Stimulated activated effector memory CD8-positive, alpha-beta T cell treated with anti-CD3 and anti-CD28 coated beads, Interleukin-12 subunit alpha, Interleukin-12 subunit beta, amount 100 ng/mL, for 72 hours (primary cell): Measurements from ENCODE around the gene MYL4.
"Not testable (repeated sequence)": the region's sequence is repeated elsewhere in the genome, so short reads cannot be mapped to it uniquely, and the experiment has no call there.

Experiments used
- ATAC-seq: fragments of 150-1000 bp; cut with Tn5 transposase; 2 replicates; pipeline ENCODE4 v1.10.0; 2021
- DNase-seq, 2 donors: peaks; one replicate each; pipeline ENCODE4 v3.0.0; 2021 to 2022; ENCODE audit warnings: low spot score in 2 of 2
- H3K27ac Mint-ChIP-seq: one replicate; pipeline ENCODE4 v1.8.0; 2022; ENCODE audit warnings: mild to moderate bottlenecking, mixed read lengths
- H3K36me3 Mint-ChIP-seq: one replicate; pipeline ENCODE4 v1.8.0; 2022; ENCODE audit warnings: mild to moderate bottlenecking, mixed read lengths
- H3K4me1 Mint-ChIP-seq: one replicate; pipeline ENCODE4 v1.8.0; 2022; ENCODE audit warnings: mixed read lengths
- H3K4me3 Mint-ChIP-seq: one replicate; pipeline ENCODE4 v1.8.0; 2022; ENCODE audit warnings: mild to moderate bottlenecking, mixed read lengths
- H3K9me3 Mint-ChIP-seq: one replicate; pipeline ENCODE4 v1.8.0; 2022; ENCODE audit warnings: mixed read lengths

The MYL4 gene

GRCh38 chr17:47223460-47223859, 14.3 kb downstream of the MYL4 start:
- peaks cover 42% of the 10 kb centered on the region for H3K4me1 Mint-ChIP-seq
- no peaks in the 10 kb centered on the region for H3K9me3 Mint-ChIP-seq
- no peak overlapping the region for H3K4me3 Mint-ChIP-seq
- ATAC-seq (no peak), DNase-seq (no peak)
- H3K27ac Mint-ChIP-seq, result peak overlapping the region; percentile 3
- H3K36me3 Mint-ChIP-seq, result no peaks in the 10 kb centered on the region

GRCh38 chr17:47224077-47224476, 14.9 kb downstream of the MYL4 start:
- DNase-seq, H3K4me3 Mint-ChIP-seq, H3K36me3 Mint-ChIP-seq, ATAC-seq, H3K27ac Mint-ChIP-seq, H3K9me3 Mint-ChIP-seq: not testable (repeated sequence)
- peaks cover 38% of the 10 kb centered on the region for H3K4me1 Mint-ChIP-seq

GRCh38 chr17:47224966-47225365, 15.8 kb downstream of the MYL4 start:
- no peaks in the 10 kb centered on the region for H3K9me3 Mint-ChIP-seq
- H3K4me1 Mint-ChIP-seq, result peaks cover 37% of the 10 kb centered on the region
- H3K27ac Mint-ChIP-seq, result no peak overlapping the region
- no peak overlapping the region for H3K4me3 Mint-ChIP-seq
- ATAC-seq (no peak), DNase-seq (no peak)
- H3K36me3 Mint-ChIP-seq, result no peaks in the 10 kb centered on the region

- no peak overlapping the region for H3K4me3 Mint-ChIP-seq
- no peak overlapping the region for H3K27ac Mint-ChIP-seq
- peaks cover 37% of the 10 kb centered on the region for H3K4me1 Mint-ChIP-seq
- DNase-seq (no peak), ATAC-seq (no peak)
- no peaks in the 10 kb centered on the region for H3K36me3 Mint-ChIP-seq
- no peaks in the 10 kb centered on the region for H3K9me3 Mint-ChIP-seq
Observed at GRCh38 chr17:47225436-47225858, 16.3 kb downstream of the MYL4 start.

- Mint-ChIP-seq H3K36me3 (no peaks in the 10 kb centered on the region), H3K4me1 (peaks cover 37% of the 10 kb centered on the region), H3K4me3 (no peak overlapping the region), H3K27ac (no peak overlapping the region), H3K9me3 (no peaks in the 10 kb centered on the region)
- no peak for DNase-seq
- no peak for ATAC-seq
Observed at GRCh38 chr17:47225911-47226688, 17.0 kb downstream of the MYL4 start.

- ATAC-seq (no peak), DNase-seq (no peak)
- H3K27ac Mint-ChIP-seq, result no peak overlapping the region
- no peaks in the 10 kb centered on the region for H3K36me3 Mint-ChIP-seq
- no peak overlapping the region for H3K4me3 Mint-ChIP-seq
- H3K4me1 Mint-ChIP-seq, result peaks cover 23% of the 10 kb centered on the region
- no peaks in the 10 kb centered on the region for H3K9me3 Mint-ChIP-seq
Observed at GRCh38 chr17:47227862-47228261, 18.7 kb downstream of the MYL4 start.

GRCh38 chr17:47229535-47230443, 20.6 kb downstream of the MYL4 start:
- Mint-ChIP-seq H3K4me3 (peak overlapping the region; percentile 53), H3K4me1 (peaks cover 17% of the 10 kb centered on the region), H3K27ac (peak overlapping the region; percentile 75), H3K9me3 (no peaks in the 10 kb centered on the region), H3K36me3 (no peaks in the 10 kb centered on the region)
- ATAC-seq (peak; percentile 88), DNase-seq (peak; percentile 49 to 78)

GRCh38 chr17:47230864-47231263, 21.7 kb downstream of the MYL4 start:
- H3K36me3 Mint-ChIP-seq, result no peaks in the 10 kb centered on the region
- ATAC-seq (no peak), DNase-seq (no peak)
- no peaks in the 10 kb centered on the region for H3K9me3 Mint-ChIP-seq
- H3K4me1 Mint-ChIP-seq, result peaks cover 17% of the 10 kb centered on the region
- no peak overlapping the region for H3K4me3 Mint-ChIP-seq
- no peak overlapping the region for H3K27ac Mint-ChIP-seq

- DNase-seq (no peak), ATAC-seq (no peak)
- H3K27ac Mint-ChIP-seq, result no peak overlapping the region
- no peak overlapping the region for H3K4me3 Mint-ChIP-seq
- H3K36me3 Mint-ChIP-seq, result no peaks in the 10 kb centered on the region
- H3K4me1 Mint-ChIP-seq, result peaks cover 17% of the 10 kb centered on the region
- H3K9me3 Mint-ChIP-seq, result no peaks in the 10 kb centered on the region
Observed at GRCh38 chr17:47231334-47231733, 22.2 kb downstream of the MYL4 start.

- Mint-ChIP-seq H3K4me1 (peaks cover 17% of the 10 kb centered on the region), H3K36me3 (no peaks in the 10 kb centered on the region), H3K9me3 (no peaks in the 10 kb centered on the region), H3K4me3 (no peak overlapping the region), H3K27ac (no peak overlapping the region)
- ATAC-seq (no peak), DNase-seq (no peak)
Observed at GRCh38 chr17:47231866-47232265, 22.7 kb downstream of the MYL4 start.

- peaks cover 17% of the 10 kb centered on the region for H3K4me1 Mint-ChIP-seq
- ATAC-seq, result no peak
- H3K9me3 Mint-ChIP-seq, result no peaks in the 10 kb centered on the region
- H3K27ac Mint-ChIP-seq, result no peak overlapping the region
- no peak for DNase-seq
- H3K36me3 Mint-ChIP-seq, result no peaks in the 10 kb centered on the region
- H3K4me3 Mint-ChIP-seq, result no peak overlapping the region
Observed at GRCh38 chr17:47232465-47232864, 23.3 kb downstream of the MYL4 start.

- ATAC-seq (no peak), DNase-seq (no peak)
- Mint-ChIP-seq H3K4me1 (peaks cover 17% of the 10 kb centered on the region), H3K9me3 (no peaks in the 10 kb centered on the region), H3K4me3 (no peak overlapping the region), H3K27ac (no peak overlapping the region), H3K36me3 (no peaks in the 10 kb centered on the region)
Observed at GRCh38 chr17:47235506-47235905, 26.4 kb downstream of the MYL4 start.

- no peak overlapping the region for H3K4me3 Mint-ChIP-seq
- peaks cover 15% of the 10 kb centered on the region for H3K4me1 Mint-ChIP-seq
- no peak for DNase-seq
- H3K36me3 Mint-ChIP-seq, result no peaks in the 10 kb centered on the region
- no peaks in the 10 kb centered on the region for H3K9me3 Mint-ChIP-seq
- no peak overlapping the region for H3K27ac Mint-ChIP-seq
- no peak for ATAC-seq
Observed at GRCh38 chr17:47235923-47236322, 26.8 kb downstream of the MYL4 start.

GRCh38 chr17:47237841-47238240, 28.7 kb downstream of the MYL4 start:
- DNase-seq (no peak), ATAC-seq (no peak)
- H3K4me1 Mint-ChIP-seq, result peaks cover 15% of the 10 kb centered on the region
- no peak overlapping the region for H3K27ac Mint-ChIP-seq
- H3K9me3 Mint-ChIP-seq, result no peaks in the 10 kb centered on the region
- H3K36me3 Mint-ChIP-seq, result no peaks in the 10 kb centered on the region
- no peak overlapping the region for H3K4me3 Mint-ChIP-seq

GRCh38 chr17:47238321-47239010, 29.3 kb downstream of the MYL4 start:
- Mint-ChIP-seq H3K9me3 (no peaks in the 10 kb centered on the region), H3K36me3 (no peaks in the 10 kb centered on the region), H3K4me3 (no peak overlapping the region), H3K27ac (no peak overlapping the region), H3K4me1 (peaks cover 15% of the 10 kb centered on the region)
- ATAC-seq (no peak), DNase-seq (no peak)
